HUES48 (cell line): ENCODE results near the gene PVALEF.

ENCODE experiments used
- H3K27ac ChIP-seq: one replicate; pipeline ENCODE4 v1.7.0; 2013; ENCODE audit warnings: low read depth, low read length, inconsistent platforms
- H3K27me3 ChIP-seq: 2 replicates; pipeline ENCODE4 v1.6.1; 2013; ENCODE audit warnings: mild to moderate bottlenecking, low read length; ENCODE audit not compliant: control insufficient read depth, insufficient read depth
- H3K36me3 ChIP-seq: 2 replicates; pipeline ENCODE4 v1.6.1; 2013; ENCODE audit warnings: low read length; ENCODE audit not compliant: control insufficient read depth, insufficient read depth
- H3K4me1 ChIP-seq: 2 replicates; pipeline ENCODE4 v1.6.1; 2013; ENCODE audit warnings: mild to moderate bottlenecking, low read length; ENCODE audit not compliant: control insufficient read depth, insufficient read depth
- H3K4me3 ChIP-seq: 2 replicates; pipeline ENCODE4 v1.5.1; 2013; ENCODE audit warnings: mild to moderate bottlenecking, low read depth, low read length
- H3K9ac ChIP-seq: 2 replicates; pipeline ENCODE4 v1.6.1; 2013; ENCODE audit warnings: mild to moderate bottlenecking, low read depth, low read length, moderate library complexity
- H3K9me3 ChIP-seq: 2 replicates; pipeline ENCODE4 v1.6.1; 2013; ENCODE audit warnings: low read length; ENCODE audit not compliant: control insufficient read depth, insufficient read depth

The PVALEF gene

DNA sequence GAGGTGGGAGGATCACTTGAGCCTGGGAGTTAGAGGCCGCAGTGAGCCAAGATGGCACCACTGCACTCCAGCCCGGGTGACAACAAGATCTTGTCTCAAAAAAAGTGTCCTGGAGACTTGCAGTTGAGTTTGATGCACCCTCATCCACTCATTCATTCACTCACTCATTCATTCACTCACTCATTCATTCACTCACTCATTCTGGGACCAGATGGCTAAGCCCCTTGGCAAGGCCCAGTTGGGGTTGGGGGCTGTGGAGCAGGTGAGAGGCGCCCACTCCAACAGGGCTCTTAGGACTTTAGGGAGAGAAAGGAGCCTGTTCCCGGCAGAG, 1.9 kb downstream of the PVALEF start:
- Histone ChIP-seq H3K9ac (no peak overlapping the region), H3K36me3 (no peaks in the 10 kb centered on the region), H3K27me3 (peaks cover 8% of the 10 kb centered on the region), H3K4me1 (no peaks in the 10 kb centered on the region), H3K27ac (no peak overlapping the region), H3K9me3 (no peaks in the 10 kb centered on the region), H3K4me3 (no peak overlapping the region)

- no peaks in the 10 kb centered on the region for H3K9me3 ChIP-seq
- no peak overlapping the region for H3K27ac ChIP-seq
- no peaks in the 10 kb centered on the region for H3K36me3 ChIP-seq
- no peak overlapping the region for H3K4me3 ChIP-seq
- H3K4me1 ChIP-seq: no peaks in the 10 kb centered on the region
- H3K9ac ChIP-seq: no peak overlapping the region
- H3K27me3 ChIP-seq: peaks cover 8% of the 10 kb centered on the region
Measured at GRCh38 chr17:81167638-81168037, 2.3 kb downstream of the PVALEF start.

GRCh38 chr17:81169870-81170309, 4.6 kb downstream of the PVALEF start:
- Histone ChIP-seq H3K9ac (no peak overlapping the region), H3K27ac (no peak overlapping the region), H3K4me3 (no peak overlapping the region), H3K36me3 (no peaks in the 10 kb centered on the region), H3K27me3 (peaks cover 8% of the 10 kb centered on the region), H3K4me1 (no peaks in the 10 kb centered on the region), H3K9me3 (no peaks in the 10 kb centered on the region)

DNA sequence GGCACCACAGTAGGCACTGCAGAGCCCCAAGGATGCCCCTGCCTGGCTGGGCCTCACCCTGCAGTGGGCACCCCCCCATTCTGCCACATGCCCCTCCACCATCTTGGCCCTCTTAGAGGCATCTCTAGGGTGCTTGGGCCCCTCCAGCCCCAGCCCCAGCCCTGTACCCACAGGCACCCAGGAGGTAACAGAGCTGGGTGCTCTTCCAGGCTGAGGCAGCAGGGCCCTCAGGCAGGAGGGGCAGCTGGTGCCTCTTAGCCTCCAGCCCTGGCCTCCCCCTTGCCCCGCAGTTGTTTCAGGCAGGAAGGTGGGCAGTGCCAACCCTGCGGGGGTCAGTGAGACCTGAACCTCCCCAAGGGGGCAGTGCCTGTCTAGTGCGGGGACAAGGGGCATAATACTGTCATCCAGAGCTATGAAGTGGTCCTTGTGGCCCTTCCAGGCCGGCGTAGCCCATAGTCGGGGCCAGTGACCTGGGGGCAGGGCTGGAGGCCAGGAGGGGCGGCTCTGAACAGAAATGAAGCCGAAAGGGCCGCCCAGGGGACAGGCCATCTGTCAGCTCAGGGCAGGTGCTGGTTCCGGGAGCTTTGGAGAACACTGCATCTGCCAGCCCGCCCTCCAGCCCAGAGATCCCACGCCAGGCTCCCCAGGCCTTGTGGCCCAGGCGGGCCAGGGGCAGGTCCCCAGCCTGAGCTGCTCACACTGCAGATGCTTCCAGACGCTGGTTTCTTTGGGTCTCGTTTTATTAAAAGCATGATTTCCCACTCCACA, 5.6 kb downstream of the PVALEF start:
- H3K27ac ChIP-seq: no peak overlapping the region
- no peaks in the 10 kb centered on the region for H3K36me3 ChIP-seq

DNA sequence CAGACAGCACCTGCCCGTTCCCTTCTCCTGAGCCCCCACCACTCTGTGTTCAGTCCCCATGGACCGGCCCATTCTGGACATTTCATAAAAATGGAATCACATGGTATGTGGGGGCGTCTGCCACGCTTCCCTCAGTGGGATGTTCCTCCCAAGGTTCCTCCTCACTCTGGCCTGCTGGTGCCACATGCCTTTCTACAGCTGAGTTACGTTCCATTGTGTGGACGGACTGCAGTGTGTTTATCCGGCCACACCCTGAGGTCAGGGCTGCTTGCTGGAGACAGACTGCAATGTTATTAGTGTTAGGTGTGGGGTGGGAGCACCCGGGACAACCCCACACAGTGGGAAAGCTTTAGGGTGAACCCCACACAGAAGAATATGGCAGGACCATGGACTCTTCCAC, 6.6 kb downstream of the PVALEF start:
- no peak overlapping the region for H3K9ac ChIP-seq
- H3K27ac ChIP-seq: no peak overlapping the region
- no peaks in the 10 kb centered on the region; the same call in 1 of the 2 replicates for H3K27me3 ChIP-seq
- H3K9me3 ChIP-seq: no peaks in the 10 kb centered on the region
- H3K4me1 ChIP-seq: no peaks in the 10 kb centered on the region
- no peaks in the 10 kb centered on the region for H3K36me3 ChIP-seq
- no peak overlapping the region for H3K4me3 ChIP-seq

More for the DNA sequence above, 5.6 kb downstream of the PVALEF start:
- no peak overlapping the region for H3K9ac ChIP-seq
- no peaks in the 10 kb centered on the region for H3K4me1 ChIP-seq
- no peak overlapping the region for H3K4me3 ChIP-seq
- peaks cover 5% of the 10 kb centered on the region; the same call in 1 of the 2 replicates for H3K27me3 ChIP-seq
- no peaks in the 10 kb centered on the region for H3K9me3 ChIP-seq

- no peak overlapping the region for H3K4me3 ChIP-seq
Measured at GRCh38 chr17:81173052-81173761, 7.9 kb downstream of the PVALEF start.

GRCh38 chr17:81173762-81174155, 8.5 kb downstream of the PVALEF start:
- no peak overlapping the region for H3K27ac ChIP-seq
- H3K9me3 ChIP-seq: no peaks in the 10 kb centered on the region
- no peaks in the 10 kb centered on the region for H3K36me3 ChIP-seq
- no peaks in the 10 kb centered on the region for H3K27me3 ChIP-seq
- no peak overlapping the region for H3K4me3 ChIP-seq
- H3K4me1 ChIP-seq: no peaks in the 10 kb centered on the region
- H3K9ac ChIP-seq: no peak overlapping the region

More at GRCh38 chr17:81173052-81173761, 7.9 kb downstream of the PVALEF start:
- no peak overlapping the region for H3K27ac ChIP-seq
- H3K27me3 ChIP-seq: no peaks in the 10 kb centered on the region
- H3K9me3 ChIP-seq: no peaks in the 10 kb centered on the region
- no peak overlapping the region for H3K9ac ChIP-seq
- no peaks in the 10 kb centered on the region for H3K4me1 ChIP-seq
- H3K36me3 ChIP-seq: no peaks in the 10 kb centered on the region

DNA sequence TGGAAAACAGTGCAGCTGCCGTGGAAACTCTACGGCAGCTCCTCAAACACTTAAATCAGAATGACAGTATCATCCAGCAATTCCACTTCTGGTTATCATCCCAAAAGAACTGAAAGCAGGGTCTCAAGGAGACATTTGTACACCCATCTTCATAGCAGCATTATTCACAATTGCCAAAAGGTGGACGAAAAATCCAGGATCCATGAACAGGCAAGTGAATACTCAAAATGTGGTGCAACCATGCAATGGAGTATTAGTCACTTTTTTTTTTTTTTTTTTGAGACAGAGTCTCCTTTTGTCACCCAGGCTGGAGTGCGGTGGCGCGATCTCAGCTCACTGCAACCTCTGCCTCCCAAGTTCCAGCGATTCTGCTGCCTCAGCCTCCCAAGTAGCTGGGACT, 11.4 kb downstream of the PVALEF start:
- H3K27ac ChIP-seq: no peak overlapping the region
- no peak overlapping the region for H3K9ac ChIP-seq
- no peaks in the 10 kb centered on the region for H3K9me3 ChIP-seq
- no peaks in the 10 kb centered on the region for H3K27me3 ChIP-seq
- H3K4me3 ChIP-seq: no peak overlapping the region
- H3K4me1 ChIP-seq: no peaks in the 10 kb centered on the region
- H3K36me3 ChIP-seq: no peaks in the 10 kb centered on the region

DNA sequence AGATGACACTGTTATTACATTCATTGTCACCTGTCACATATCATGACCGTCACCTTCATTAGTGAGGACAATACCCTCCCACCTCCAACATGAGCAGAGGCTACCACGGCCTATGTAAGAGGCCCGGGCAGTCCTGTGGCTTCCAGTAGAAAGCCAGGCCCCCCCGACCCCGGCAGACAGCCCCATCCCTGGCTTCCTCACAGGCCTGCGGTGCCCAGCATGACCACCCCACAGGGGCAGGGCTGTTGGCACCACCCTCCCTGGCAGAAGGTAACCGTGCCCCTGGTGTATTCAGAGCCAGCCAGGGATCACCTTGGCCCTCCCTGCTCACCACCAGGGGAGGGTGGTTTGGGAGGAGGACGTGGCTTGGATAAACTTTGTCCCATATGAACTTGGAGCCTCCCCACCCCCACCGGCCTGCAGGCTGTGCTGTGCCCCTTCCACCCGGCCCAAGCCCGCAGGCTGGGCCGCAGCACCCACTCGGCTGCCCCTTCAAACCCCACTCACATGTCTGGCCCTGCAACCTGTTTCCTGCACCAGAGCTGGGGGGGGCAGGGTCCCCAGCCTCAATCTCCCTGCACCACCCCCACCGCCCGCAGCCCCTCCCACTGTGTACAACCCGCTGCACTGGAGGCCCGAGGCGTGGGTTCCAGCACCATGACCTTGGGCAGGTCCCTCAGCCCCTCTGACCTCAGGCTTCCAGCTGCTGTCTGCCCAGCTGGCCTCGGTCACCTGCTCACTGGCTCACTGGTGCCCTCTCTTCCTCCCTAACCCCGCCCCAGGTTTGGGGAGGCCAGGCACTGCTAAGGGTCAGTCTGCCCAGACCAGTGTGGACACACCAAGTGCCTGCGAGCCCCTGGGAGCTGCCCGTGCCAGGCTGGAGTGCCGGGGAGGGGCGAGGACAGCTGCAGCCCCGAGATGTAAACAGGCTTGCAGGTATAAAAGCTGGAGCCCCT, 13.1 kb downstream of the PVALEF start:
- Histone ChIP-seq H3K9ac (no peak overlapping the region), H3K27ac (no peak overlapping the region), H3K4me3 (no peak overlapping the region), H3K9me3 (no peaks in the 10 kb centered on the region), H3K36me3 (no peaks in the 10 kb centered on the region), H3K27me3 (no peaks in the 10 kb centered on the region), H3K4me1 (no peaks in the 10 kb centered on the region)

DNA sequence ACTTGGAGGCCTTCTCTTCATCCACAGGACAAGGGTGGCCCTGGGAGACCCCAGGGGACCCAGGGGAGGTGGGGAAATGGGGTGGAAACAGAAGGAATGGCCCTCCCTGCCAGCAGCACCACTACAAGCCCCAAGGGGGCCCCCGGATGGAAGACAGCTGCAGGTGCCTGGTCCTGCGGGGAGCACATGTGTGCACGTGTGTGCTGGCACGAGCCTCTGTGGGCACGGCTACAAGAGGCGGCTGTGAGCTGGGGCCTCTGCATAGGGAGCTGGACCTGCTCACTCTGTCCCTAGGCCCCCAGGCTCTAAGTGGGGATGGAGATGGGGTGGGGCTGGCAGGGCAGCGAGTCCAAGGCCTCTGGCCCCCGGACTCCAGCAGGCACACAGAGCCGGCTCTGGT, 13.9 kb downstream of the PVALEF start:
- Histone ChIP-seq H3K9ac (no peak overlapping the region), H3K36me3 (no peaks in the 10 kb centered on the region), H3K27me3 (no peaks in the 10 kb centered on the region), H3K4me1 (no peaks in the 10 kb centered on the region), H3K27ac (no peak overlapping the region), H3K4me3 (no peak overlapping the region), H3K9me3 (no peaks in the 10 kb centered on the region)
